ENCODE results near the gene SIK2.

SIK2 gene

GRCh38 chr11:111756097-111756496 is 153.8 kb downstream of the SIK2 start:
- no peak overlapping the region for H3K4me3 ChIP-seq (ENCODE audit: low read depth, low read length)
- POLR2A ChIA-PET, result no interaction called here
- DNase-seq (ENCODE audit: low read depth, low spot score), result no peak
- CTCF ChIA-PET, result interaction anchor here (0.9 to 1.2 kb wide), 2 partner anchors 9 to 170 kb away, joined by 3 to 5 read pairs; no protein-coding TSS in a partner anchor
- TF ChIP-seq CTCF (IDR thresholded peaks at IDR 0.05; ENCODE audit: insufficient read depth, low read length, missing control alignments), result no peak

GRCh38 chr11:111759376-111759775 is 157.1 kb downstream of the SIK2 start:
- no peak overlapping the region for H3K4me3 ChIP-seq (ENCODE audit: low read depth, low read length)
- ChIA-PET POLR2A (no interaction called here), CTCF (interaction anchor here (1.1 to 13.3 kb wide), 4 partner anchors 9 to 155 kb away, joined by 3 to 137 read pairs (median 6); partner anchors contain the start of gene SIK2)
- no peak for TF ChIP-seq CTCF (IDR thresholded peaks at IDR 0.05; ENCODE audit: insufficient read depth, low read length, missing control alignments)
- DNase-seq (ENCODE audit: low read depth, low spot score), result no peak

GRCh38 chr11:111759778-111760407 is 157.6 kb downstream of the SIK2 start:
- CTCF ChIA-PET, result interaction anchor here (1.1 to 13.3 kb wide), 6 partner anchors 8 to 193 kb away, joined by 3 to 137 read pairs (median 7); partner anchors contain the start of gene SIK2
- no peak for DNase-seq (ENCODE audit: low read depth, low spot score)
- TF ChIP-seq CTCF (IDR thresholded peaks at IDR 0.05; ENCODE audit: insufficient read depth, low read length, missing control alignments), result no peak
- POLR2A ChIA-PET, result no interaction called here
- H3K4me3 ChIP-seq (ENCODE audit: low read depth, low read length), result no peak overlapping the region

GRCh38 chr11:111761036-111761435 is 158.8 kb downstream of the SIK2 start:
- no peak for DNase-seq (ENCODE audit: low read depth, low spot score)
- TF ChIP-seq CTCF (IDR thresholded peaks at IDR 0.05; ENCODE audit: insufficient read depth, low read length, missing control alignments), result no peak
- ChIA-PET CTCF (interaction anchor here (0.9 to 13.3 kb wide), 5 partner anchors 11 to 194 kb away, joined by 4 to 137 read pairs (median 10); partner anchors contain the start of gene SIK2), POLR2A (no interaction called here)
- H3K4me3 ChIP-seq (ENCODE audit: low read depth, low read length), result no peak overlapping the region

- no peak for TF ChIP-seq CTCF (IDR thresholded peaks at IDR 0.05; ENCODE audit: insufficient read depth, low read length, missing control alignments)
- DNase-seq (ENCODE audit: low read depth, low spot score), result no peak
- no peak overlapping the region for H3K4me3 ChIP-seq (ENCODE audit: low read depth, low read length)
- CTCF ChIA-PET, result interaction anchor here (0.7 to 13.3 kb wide), 13 partner anchors 9 to 307 kb away, joined by 3 to 137 read pairs (median 4); partner anchors contain the start of gene SIK2
- POLR2A ChIA-PET, result interaction anchor here (1.0 kb wide), 1 partner anchor 66 kb away, joined by 3 read pairs; no protein-coding TSS in a partner anchor
Measured at GRCh38 chr11:111762526-111762925, 160.3 kb downstream of the SIK2 start.

GRCh38 chr11:111762981-111763643 is 160.9 kb downstream of the SIK2 start:
- ChIA-PET POLR2A (interaction anchor here (0.7 to 1.0 kb wide), 3 partner anchors 9 to 66 kb away, joined by 3 read pairs; no protein-coding TSS in a partner anchor), CTCF (interaction anchor here (0.7 to 13.3 kb wide), 19 partner anchors 10 to 307 kb away, joined by 3 to 137 read pairs (median 4); partner anchors contain the start of gene SIK2)
- no peak for DNase-seq (ENCODE audit: low read depth, low spot score)
- no peak overlapping the region for H3K4me3 ChIP-seq (ENCODE audit: low read depth, low read length)
- TF ChIP-seq CTCF (IDR thresholded peaks at IDR 0.05; ENCODE audit: insufficient read depth, low read length, missing control alignments), result no peak
